Measurements from ENCODE around the gene SLC16A10.

Gene SLC16A10

DNA sequence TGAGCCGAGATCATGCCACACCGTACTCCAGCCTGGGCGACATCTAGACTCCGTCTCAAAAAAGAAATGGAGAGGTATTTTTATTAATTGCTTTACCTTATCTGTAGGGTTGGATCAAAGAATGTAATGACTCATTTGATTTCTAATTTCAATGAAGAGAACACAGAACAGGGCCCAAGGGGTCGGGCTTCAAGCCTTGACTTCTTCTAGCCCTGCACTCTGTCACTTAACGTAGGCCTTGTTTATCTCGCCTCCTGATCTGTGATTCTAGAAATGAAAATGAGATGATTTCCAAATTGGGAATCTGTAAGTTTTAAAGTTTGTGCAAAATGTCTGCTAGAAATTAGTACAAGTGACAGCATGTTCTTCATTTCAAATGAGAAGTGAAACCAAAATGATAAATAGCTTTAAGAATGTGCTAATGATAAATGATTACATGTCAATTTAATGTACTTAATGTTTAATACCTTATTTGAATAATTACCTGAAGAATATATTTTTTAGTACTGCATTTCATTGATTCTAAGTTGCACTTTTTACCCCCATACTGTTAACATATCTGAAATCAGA, 180.5 kb downstream of the SLC16A10 start:
- H3K27me3 ChIP-seq: no peaks in the 10 kb centered on the region
- H3K36me3 ChIP-seq: peaks cover 66 to 92% (median 79%) of the 10 kb centered on the region in 11 experiments
- H3K27ac ChIP-seq: no peak overlapping the region; a peak in 2 of 22 replicates
- H3K4me1 ChIP-seq: peaks cover 0 to 30% (median 2%) of the 10 kb centered on the region in 10 experiments; a peak in 8 of 20 replicates
- no peak for TF ChIP-seq Cebpa-rat (IDR thresholded peaks at IDR 0.05)
- H3K4me3 ChIP-seq: no peak overlapping the region
- 0 out of 22 replicates have a peak overlapping the region, but pooled peaks of 1 of the 11 experiments have one; percentile 57 for H3K9ac ChIP-seq
- peaks cover 0 to 6% (median 0%) of the 10 kb centered on the region in 11 experiments; a peak in 2 of 22 replicates for H4K20me1 ChIP-seq
- peak overlapping the region in 2 of 11 experiments; percentile 13 to 40; a peak in 2 of 22 replicates for H3K4me2 ChIP-seq
- H3K9me3 ChIP-seq (replicated peaks in 1 of 11): peaks cover 7 to 36% (median 24%) of the 10 kb centered on the region in 11 experiments; a peak in 21 of 22 replicates

DNA sequence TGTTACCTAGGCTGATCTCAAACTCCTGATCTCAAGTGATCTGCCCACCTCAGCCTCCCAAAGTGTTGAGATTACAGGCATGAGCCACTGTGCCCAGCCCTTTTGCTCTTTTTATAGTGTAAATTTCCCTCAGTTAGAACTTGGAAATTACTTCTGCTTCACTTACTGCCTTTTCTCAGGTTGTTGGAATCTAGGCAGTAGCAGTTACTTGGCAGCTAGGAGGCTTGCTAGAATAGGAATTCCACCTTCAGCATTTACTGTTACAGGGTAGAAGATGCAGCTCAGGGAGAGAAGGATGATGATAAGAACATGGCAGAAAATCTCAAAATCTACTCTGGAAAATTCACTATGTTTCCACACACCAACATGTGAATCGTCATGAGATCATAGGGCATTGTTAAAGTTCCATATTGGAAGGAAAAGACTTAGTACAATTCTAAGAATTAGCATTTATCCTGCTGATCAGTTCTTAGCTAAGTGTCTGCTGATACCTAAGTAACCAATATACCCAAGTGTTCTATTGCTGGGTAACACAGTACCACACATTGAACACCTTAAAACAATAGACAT, 182.2 kb downstream of the SLC16A10 start:
- Histone ChIP-seq H3K36me3 (peaks cover 75 to 97% (median 86%) of the 10 kb centered on the region in 11 experiments), H3K9ac (no peak overlapping the region), H3K27me3 (no peaks in the 10 kb centered on the region), H3K4me2 (no peak overlapping the region), H3K4me3 (no peak overlapping the region), H4K20me1 (peaks cover 0 to 6% (median 0%) of the 10 kb centered on the region in 11 experiments; a peak in 1 of 22 replicates), H3K4me1 (peaks cover 0 to 19% (median 0%) of the 10 kb centered on the region in 10 experiments; a peak in 5 of 20 replicates), H3K9me3 (replicated peaks in 1 of 11) (peaks cover 23 to 52% (median 41%) of the 10 kb centered on the region in 11 experiments), H3K27ac (no peak overlapping the region)
- TF ChIP-seq Cebpa-rat (IDR thresholded peaks at IDR 0.05): no peak

DNA sequence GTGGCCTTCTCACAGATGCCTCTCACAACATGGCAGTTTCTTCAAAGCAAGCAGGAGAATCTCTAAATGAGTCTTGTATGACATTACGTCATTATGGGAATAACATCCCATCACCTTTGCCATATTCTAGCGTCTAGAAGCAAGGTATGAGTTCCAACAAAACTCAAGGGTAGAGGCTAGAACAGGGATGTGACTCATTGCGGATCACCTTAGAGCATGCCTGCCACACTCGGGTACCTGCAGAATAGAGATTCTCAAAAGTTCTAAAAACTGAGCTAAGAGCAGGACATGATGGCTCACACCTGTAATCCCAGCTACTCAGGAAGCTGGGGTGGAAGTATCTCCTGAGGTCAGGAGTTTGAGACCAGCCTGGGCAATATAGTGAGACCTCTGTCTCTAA, 182.8 kb downstream of the SLC16A10 start:
- no peak overlapping the region for H3K9ac ChIP-seq
- H4K20me1 ChIP-seq: peaks cover 0 to 6% (median 0%) of the 10 kb centered on the region in 11 experiments; a peak in 1 of 22 replicates
- no peak overlapping the region for H3K4me3 ChIP-seq
- no peak overlapping the region for H3K4me2 ChIP-seq
- peaks cover 30 to 58% (median 47%) of the 10 kb centered on the region in 11 experiments for H3K9me3 ChIP-seq (replicated peaks in 1 of 11)
- H3K4me1 ChIP-seq: peaks cover 0 to 19% (median 0%) of the 10 kb centered on the region in 10 experiments; a peak in 5 of 20 replicates
- no peaks in the 10 kb centered on the region for H3K27me3 ChIP-seq
- peaks cover 76 to 97% (median 86%) of the 10 kb centered on the region in 11 experiments for H3K36me3 ChIP-seq
- H3K27ac ChIP-seq: no peak overlapping the region
- no peak for TF ChIP-seq Cebpa-rat (IDR thresholded peaks at IDR 0.05)

DNA sequence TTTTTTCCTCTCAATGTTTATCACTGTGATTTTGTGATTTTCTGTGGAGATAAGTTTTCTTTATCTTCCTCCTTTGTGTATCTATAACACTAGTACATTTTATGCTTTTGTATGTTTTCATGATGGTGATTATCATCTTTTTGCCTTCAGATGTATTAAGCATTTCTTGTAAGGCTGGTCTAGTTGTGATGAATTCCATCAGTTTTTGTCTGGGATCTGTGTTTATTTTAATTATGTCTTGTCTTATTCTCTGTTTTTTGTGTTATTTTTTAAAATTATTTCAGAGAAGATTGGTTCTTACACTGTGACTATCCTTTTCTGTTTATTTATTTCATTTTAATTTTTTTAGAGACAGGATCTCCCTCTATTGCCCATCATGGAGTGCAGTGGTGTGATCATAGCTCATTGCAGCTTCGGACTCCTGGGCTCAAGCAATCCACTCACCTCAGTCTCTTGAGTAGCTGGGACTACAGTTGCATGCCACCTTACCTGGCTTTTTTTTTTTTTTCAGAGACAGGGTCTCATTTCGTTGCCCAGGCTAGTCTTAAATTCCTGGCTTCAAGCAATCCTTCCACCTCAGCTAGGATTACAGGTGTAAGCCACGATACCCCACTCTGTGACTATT, 187.4 kb downstream of the SLC16A10 start:
- Histone ChIP-seq H3K4me1 (no peaks in the 10 kb centered on the region), H3K9me3 (replicated peaks in 1 of 11) (peaks cover 60 to 92% (median 83%) of the 10 kb centered on the region in 11 experiments), H3K36me3 (peaks cover 80 to 97% (median 89%) of the 10 kb centered on the region in 11 experiments), H4K20me1 (no peaks in the 10 kb centered on the region), H3K4me2 (no peak overlapping the region), H3K27ac (no peak overlapping the region), H3K27me3 (no peaks in the 10 kb centered on the region), H3K4me3 (0 out of 20 replicates have a peak overlapping the region, but pooled peaks of 1 of the 10 experiments have one; percentile 16), H3K9ac (no peak overlapping the region)
- no peak for TF ChIP-seq Cebpa-rat (IDR thresholded peaks at IDR 0.05)

- no peak overlapping the region for H3K9ac ChIP-seq
- H3K27ac ChIP-seq: no peak overlapping the region
- H3K4me3 ChIP-seq: no peak overlapping the region
- H3K4me1 ChIP-seq: no peaks in the 10 kb centered on the region
- no peaks in the 10 kb centered on the region for H4K20me1 ChIP-seq
- no peaks in the 10 kb centered on the region for H3K27me3 ChIP-seq
- peaks cover 60 to 82% (median 74%) of the 10 kb centered on the region in 11 experiments for H3K9me3 ChIP-seq (replicated peaks in 1 of 11)
- H3K36me3 ChIP-seq: peaks cover 83 to 97% (median 96%) of the 10 kb centered on the region in 11 experiments
- H3K4me2 ChIP-seq: no peak overlapping the region
- TF ChIP-seq Cebpa-rat (IDR thresholded peaks at IDR 0.05): no peak
Observed at GRCh38 chr6:111276335-111276734, 189.0 kb downstream of the SLC16A10 start.

DNA sequence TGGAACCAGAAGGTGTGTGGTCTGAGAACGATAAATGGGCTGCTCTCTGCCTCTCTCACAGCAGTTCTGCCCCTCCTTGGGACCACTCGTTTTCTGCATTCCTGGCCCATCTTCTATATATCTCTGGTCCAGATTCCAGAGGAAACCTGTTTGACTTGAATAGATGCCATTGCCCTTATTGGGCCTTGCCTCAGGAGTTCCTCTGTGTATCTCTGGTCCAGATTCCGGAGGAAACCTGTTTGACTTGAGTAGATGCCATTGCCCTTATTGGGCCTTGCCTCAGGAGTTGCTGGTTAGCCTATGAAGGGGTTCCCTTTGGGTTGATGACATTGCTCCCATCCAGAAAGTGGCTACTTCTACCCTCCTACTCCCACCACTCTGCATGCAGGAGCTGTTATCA, 189.4 kb downstream of the SLC16A10 start:
- Histone ChIP-seq H3K4me3 (no peak overlapping the region), H3K27ac (no peak overlapping the region), H3K9me3 (replicated peaks in 1 of 11) (peaks cover 60 to 82% (median 77%) of the 10 kb centered on the region in 11 experiments), H3K27me3 (no peaks in the 10 kb centered on the region), H4K20me1 (no peaks in the 10 kb centered on the region), H3K4me1 (no peaks in the 10 kb centered on the region), H3K36me3 (peaks cover 87 to 100% (median 96%) of the 10 kb centered on the region in 11 experiments), H3K9ac (no peak overlapping the region), H3K4me2 (no peak overlapping the region)
- TF ChIP-seq Cebpa-rat (IDR thresholded peaks at IDR 0.05): no peak

- Histone ChIP-seq H3K9ac (no peak overlapping the region), H3K4me1 (peaks cover 0 to 11% (median 0%) of the 10 kb centered on the region in 10 experiments; a peak in 3 of 20 replicates), H3K4me2 (no peak overlapping the region), H3K4me3 (no peak overlapping the region), H4K20me1 (no peaks in the 10 kb centered on the region), H3K27ac (no peak overlapping the region), H3K27me3 (no peaks in the 10 kb centered on the region), H3K9me3 (replicated peaks in 1 of 11) (peaks cover 53 to 75% (median 69%) of the 10 kb centered on the region in 11 experiments), H3K36me3 (peaks cover 79 to 100% (median 96%) of the 10 kb centered on the region in 11 experiments)
- TF ChIP-seq Cebpa-rat (IDR thresholded peaks at IDR 0.05): no peak
Observed at GRCh38 chr6:111277819-111278218, 190.5 kb downstream of the SLC16A10 start.

DNA sequence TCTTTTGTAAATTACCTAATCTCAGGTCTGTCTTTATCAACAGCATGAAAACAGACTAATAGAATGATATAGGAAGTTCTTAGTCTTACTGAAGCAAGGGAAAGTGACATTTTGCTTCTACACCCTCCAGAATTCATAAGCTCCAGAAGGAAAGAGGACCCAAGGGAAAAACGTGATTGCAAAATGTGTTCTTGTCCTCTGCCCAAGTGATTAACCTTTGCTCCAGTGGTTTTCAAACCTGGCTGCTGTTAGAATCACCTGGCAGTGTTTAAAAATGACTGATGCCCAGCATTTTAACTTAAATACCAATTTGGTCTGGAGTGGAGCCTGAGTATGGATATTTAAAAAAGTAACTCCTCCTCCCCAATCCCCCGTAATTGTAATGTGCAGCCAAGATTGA, 191.4 kb downstream of the SLC16A10 start:
- H3K4me3 ChIP-seq: no peak overlapping the region
- H3K4me2 ChIP-seq: no peak overlapping the region
- no peak overlapping the region for H3K27ac ChIP-seq
- H3K27me3 ChIP-seq: no peaks in the 10 kb centered on the region
- H3K4me1 ChIP-seq: peaks cover 0 to 20% (median 4%) of the 10 kb centered on the region in 10 experiments; a peak in 14 of 20 replicates
- no peaks in the 10 kb centered on the region for H4K20me1 ChIP-seq
- H3K36me3 ChIP-seq: peaks cover 70 to 99% (median 93%) of the 10 kb centered on the region in 11 experiments
- H3K9me3 ChIP-seq (replicated peaks in 1 of 11): peaks cover 44 to 75% (median 61%) of the 10 kb centered on the region in 11 experiments
- no peak overlapping the region for H3K9ac ChIP-seq
- no peak for TF ChIP-seq Cebpa-rat (IDR thresholded peaks at IDR 0.05)

GRCh38 chr6:111280445-111280955, 193.2 kb downstream of the SLC16A10 start:
- Histone ChIP-seq H3K4me3 (no peak overlapping the region), H3K27ac (no peak overlapping the region), H3K36me3 (peaks cover 52 to 87% (median 76%) of the 10 kb centered on the region in 11 experiments), H3K9me3 (replicated peaks in 1 of 11) (peaks cover 27 to 58% (median 44%) of the 10 kb centered on the region in 11 experiments), H3K4me1 (peaks cover 0 to 27% (median 9%) of the 10 kb centered on the region in 10 experiments; a peak in 14 of 20 replicates), H3K9ac (no peak overlapping the region), H3K4me2 (no peak overlapping the region), H3K27me3 (no peaks in the 10 kb centered on the region), H4K20me1 (no peaks in the 10 kb centered on the region)
- no peak for TF ChIP-seq Cebpa-rat (IDR thresholded peaks at IDR 0.05)

Data from BLaER1 treated with 17β-estradiol and CSF1 and Interleukin-3, amounts not matched to agents 10 nM and 100 nM (cell line).